Epidermal melanocyte (primary cell): ENCODE results near the gene RPS19.

Source experiments
- DNase-seq: peaks from one replicate; pipeline ENCODE4 v3.0.0; 2011; ENCODE audit warnings: low spot score; ENCODE audit not compliant: insufficient read length

The RPS19 gene

GRCh38 chr19:41897181-41897580, 37.1 kb downstream of the RPS19 start:
- DNase-seq, result no peak

GRCh38 chr19:41897820-41898219, 37.8 kb downstream of the RPS19 start:
- no peak for DNase-seq

- no peak for DNase-seq
Measured at GRCh38 chr19:41898235-41898634, 38.2 kb downstream of the RPS19 start.

GRCh38 chr19:41901707-41902360, 41.8 kb downstream of the RPS19 start:
- DNase-seq, result no peak

- DNase-seq, result no peak
Measured at GRCh38 chr19:41902594-41902993, 42.5 kb downstream of the RPS19 start.

GRCh38 chr19:41903193-41903953, 43.3 kb downstream of the RPS19 start:
- DNase-seq, result no peak

- no peak for DNase-seq
Measured at GRCh38 chr19:41904118-41904870, 44.2 kb downstream of the RPS19 start.

GRCh38 chr19:41905273-41906002, 45.4 kb downstream of the RPS19 start:
- no peak for DNase-seq

GRCh38 chr19:41906271-41906670, 46.2 kb downstream of the RPS19 start:
- DNase-seq, result no peak

GRCh38 chr19:41906916-41907680, 47.0 kb downstream of the RPS19 start:
- no peak for DNase-seq

- DNase-seq, result no peak
Measured at GRCh38 chr19:41907994-41908615, 48.0 kb downstream of the RPS19 start.

GRCh38 chr19:41908724-41909464, 48.8 kb downstream of the RPS19 start:
- DNase-seq, result no peak

GRCh38 chr19:41909706-41910105, 49.7 kb downstream of the RPS19 start:
- DNase-seq, result no peak

GRCh38 chr19:41910240-41910991, 50.4 kb downstream of the RPS19 start:
- no peak for DNase-seq

- no peak for DNase-seq
Measured at GRCh38 chr19:41910992-41911888, 51.2 kb downstream of the RPS19 start.

GRCh38 chr19:41911889-41912731, 52.1 kb downstream of the RPS19 start:
- no peak for DNase-seq
